IMR-90 (cell line): Measurements from ENCODE around the gene NOD2. TPM values are rescaled to one million over a fixed set of nuclear protein-coding genes. Genes with fewer than 3 reads are reported as not detected.

Experiments used
- ATAC-seq: fragments of 200-7000 bp; cut with Tn5 transposase; 2 replicates; pipeline ENCODE4 v1.9.1; 2020; ENCODE audit warnings: low read depth, mild to moderate bottlenecking, moderate library complexity
- BruUV-seq: library from RNA; stranded (reverse); fragments of 400-500 nt; replicated peaks from 2 replicates; lab custom pipeline; 2021; lab: Mats Ljungman, UMichigan
- CTCF ChIA-PET: fragments of 300-600 bp; formaldehyde crosslinking; extraction: SDS; loops from one replicate; lab custom pipeline; 2021; ENCODE audit warnings: antibody characterized with exemption; lab: Yijun Ruan, JAX
- POLR2A ChIA-PET: fragments of 300-600 bp; sonication (Branson Sonifier 250); formaldehyde crosslinking; loops from one replicate; lab custom pipeline; 2022; ENCODE audit warnings: antibody characterized with exemption; ENCODE audit not compliant: unreplicated experiment; lab: Charles Lee
- DNase-seq: peaks from one replicate; pipeline ENCODE4 v3.0.0; 2013
- H2AFZ ChIP-seq: replicated peaks from 2 replicates; pipeline ENCODE3; 2013; ENCODE audit warnings: low read length, mild to moderate bottlenecking; ENCODE audit not compliant: poor library complexity
- H2AK5ac ChIP-seq: 2 replicates; pipeline ENCODE4 v1.6.1; 2013; ENCODE audit warnings: low read depth, low read length, inconsistent platforms
- H2AK9ac ChIP-seq: replicated peaks from 2 replicates; pipeline ENCODE3; 2013; ENCODE audit warnings: mild to moderate bottlenecking, low read depth, low read length, moderate library complexity; ENCODE audit not compliant: poor library complexity
- H2BK120ac ChIP-seq: 2 replicates; pipeline ENCODE4 v1.6.1; 2013; ENCODE audit warnings: low read depth, low read length, inconsistent platforms
- H2BK15ac ChIP-seq: 3 replicates; pipeline ENCODE4 v1.6.1; 2013; ENCODE audit warnings: low read depth, low read length, inconsistent platforms
- H2BK20ac ChIP-seq: 2 replicates; pipeline ENCODE4 v1.6.1; 2013; ENCODE audit warnings: low read depth, mild to moderate bottlenecking, inconsistent platforms, low read length, moderate library complexity
- H2BK5ac ChIP-seq: 2 replicates; pipeline ENCODE4 v1.6.1; 2013; ENCODE audit warnings: mild to moderate bottlenecking, low read depth, low read length, inconsistent platforms; ENCODE audit not compliant: poor library complexity, severe bottlenecking
- H3K14ac ChIP-seq: replicated peaks from 2 replicates; pipeline ENCODE4 v1.6.1; 2013; ENCODE audit warnings: low read depth, low read length, inconsistent platforms
- H3K18ac ChIP-seq: 2 replicates; pipeline ENCODE4 v1.6.1; 2013; ENCODE audit warnings: low read depth, low read length, control low read depth
- H3K23ac ChIP-seq: 2 replicates; pipeline ENCODE4 v1.6.1; 2013; ENCODE audit warnings: low read depth, low read length, inconsistent platforms
- H3K27ac ChIP-seq: 2 replicates; pipeline ENCODE4 v1.5.1; 2013; ENCODE audit warnings: mild to moderate bottlenecking, control low read depth, low read length; ENCODE audit not compliant: insufficient read depth
- H3K27me3 ChIP-seq: 2 replicates; pipeline ENCODE4 v1.6.1; 2013; ENCODE audit warnings: low read length; ENCODE audit not compliant: control insufficient read depth, insufficient read depth
- H3K36me3 ChIP-seq: 2 replicates; pipeline ENCODE4 v1.6.1; 2013; ENCODE audit warnings: low read length, mixed read lengths; ENCODE audit not compliant: control insufficient read depth, insufficient read depth
- H3K4ac ChIP-seq: 2 replicates; pipeline ENCODE4 v1.6.1; 2013; ENCODE audit warnings: low read depth, low read length, inconsistent platforms
- H3K4me1 ChIP-seq: 2 replicates; pipeline ENCODE4 v1.6.1; 2013; ENCODE audit warnings: low read length, mixed read lengths; ENCODE audit not compliant: control insufficient read depth, insufficient read depth
- H3K4me2 ChIP-seq: 2 replicates; pipeline ENCODE4 v1.6.1; 2013; ENCODE audit warnings: low read depth, mild to moderate bottlenecking, control low read depth, low read length, moderate library complexity
- H3K4me3 ChIP-seq: 2 replicates; pipeline ENCODE4 v1.5.1; 2013; ENCODE audit warnings: low read depth, mild to moderate bottlenecking, control low read depth, low read length, moderate library complexity; ENCODE audit not compliant: insufficient read depth
- H3K56ac ChIP-seq: 2 replicates; pipeline ENCODE4 v1.6.1; 2013; ENCODE audit warnings: low read length, inconsistent platforms; ENCODE audit not compliant: insufficient read depth; ENCODE audit errors: extremely low read depth
- H3K79me1 ChIP-seq, 2 experiments: 2 replicates each; pipeline ENCODE4 v1.6.1; 2013; ENCODE audit warnings: low read length in 2 of 2, inconsistent platforms in 1 of 2, low read depth in 1 of 2
- H3K9ac ChIP-seq: 2 replicates; pipeline ENCODE4 v1.6.1; 2013; ENCODE audit warnings: low read depth, low read length, control low read depth
- H3K9me1 ChIP-seq: 2 replicates; pipeline ENCODE4 v1.6.1; 2013; ENCODE audit warnings: low read length, inconsistent platforms; ENCODE audit not compliant: insufficient read depth
- H3K9me3 ChIP-seq: 2 replicates; pipeline ENCODE4 v1.6.1; 2013; ENCODE audit warnings: low read length; ENCODE audit not compliant: control insufficient read depth, insufficient read depth
- H4K20me1 ChIP-seq: 2 replicates; pipeline ENCODE4 v1.6.1; 2013; ENCODE audit warnings: low read length, inconsistent platforms; ENCODE audit not compliant: insufficient read depth
- H4K5ac ChIP-seq: 2 replicates; pipeline ENCODE4 v1.6.1; 2013; ENCODE audit warnings: mild to moderate bottlenecking, low read depth, low read length, control low read depth
- H4K8ac ChIP-seq, 2 experiments: 2 replicates each; pipeline ENCODE4 v1.6.1; 2013; ENCODE audit warnings: low read depth in 2 of 2, low read length in 2 of 2, control low read depth in 1 of 2, inconsistent platforms in 1 of 2
- H4K91ac ChIP-seq: 2 replicates; pipeline ENCODE4 v1.6.1; 2013; ENCODE audit warnings: low read depth, low read length, inconsistent platforms; ENCODE audit not compliant: insufficient read depth
- CEBPB ChIP-seq: IDR thresholded peaks from 2 replicates; pipeline ENCODE4 v1.6.1; 2012; ENCODE audit warnings: low read depth, low read length, improper control_type of control experiment
- CHD1 ChIP-seq: IDR thresholded peaks from 2 replicates; pipeline ENCODE4 v1.6.1; 2012; ENCODE audit warnings: low read depth, low read length, improper control_type of control experiment
- FOS ChIP-seq: fragments of 150-350 bp; IDR thresholded peaks from 2 replicates; pipeline ENCODE4 v1.6.1; 2016; ENCODE audit warnings: low read depth, low read length
- MAFK ChIP-seq: IDR thresholded peaks from 2 replicates; pipeline ENCODE4 v1.6.1; 2012; ENCODE audit warnings: low read depth, low read length, improper control_type of control experiment
- MAZ ChIP-seq: IDR thresholded peaks from 2 replicates; pipeline ENCODE4 v1.6.1; 2012; ENCODE audit warnings: low read depth, mild to moderate bottlenecking, low read length, improper control_type of control experiment, moderate library complexity, borderline replicate concordance
- MXI1 ChIP-seq: IDR thresholded peaks from 2 replicates; pipeline ENCODE4 v1.6.1; 2012; ENCODE audit warnings: low read depth, mild to moderate bottlenecking, low read length, moderate library complexity, borderline replicate concordance
- POLR2A ChIP-seq: IDR thresholded peaks from 2 replicates; pipeline ENCODE4 v1.6.1; 2012; ENCODE audit warnings: mild to moderate bottlenecking, low read depth, low read length
- RAD21 ChIP-seq: IDR thresholded peaks from 2 replicates; pipeline ENCODE4 v1.6.1; 2012; ENCODE audit warnings: low read length, improper control_type of control experiment
- RFX5 ChIP-seq: IDR thresholded peaks from 2 replicates; pipeline ENCODE4 v1.8.0; 2012; ENCODE audit warnings: low read depth, mild to moderate bottlenecking, low read length, moderate library complexity
- WGBS, 2 experiments: methylation state at CpG; one replicate each; pipeline versions ENCODE4 v1.1.5 to v1.1.7; 2013; ENCODE audit warnings: missing lambda C conversion rate in 2 of 2; ENCODE audit not compliant: insufficient read length in 1 of 2; ENCODE audit errors: extremely low coverage in 2 of 2; 5-methylcytosine and 5-hydroxymethylcytosine counted together
- dilution Hi-C: fragments of 300-500 bp; cut with HindIII; formaldehyde crosslinking; loops from one replicate; pipeline ENCODE4 v1.14.3; 2018; ENCODE audit warnings: low sequenced_read_pairs; ENCODE audit not compliant: unreplicated experiment
- in situ Hi-C: fragments of 300-500 bp; cut with MboI; formaldehyde crosslinking; loops from 3 replicates; pipeline ENCODE4 v1.14.3; 2019; ENCODE audit warnings: low sequenced_read_pairs, inconsistent platforms, mixed read lengths
- intact Hi-C: fragments of 100-400 bp; cut with micrococcal nuclease; formaldehyde crosslinking; loops from 2 replicates; pipeline ENCODE4 v1.10.0; 2022
- polyA plus RNA-seq, 3 experiments: library from polyadenylated mRNA; depleted of rRNA; stranded (reverse); fragments of >200 nt; gene quantifications; 2 replicates each; pipeline ENCODE4 v1.2.3, GENCODE V29; 2012; ENCODE audit warnings: low replicate concordance in 1 of 3
- total RNA-seq: library from RNA; depleted of rRNA; stranded (reverse); fragments of >200 nt; gene quantifications from 2 replicates; pipeline ENCODE4 v1.2.3, GENCODE V29; 2012
- TF ChIP-seq, protein P1 (sequence below): fragments of 150-350 bp; IDR thresholded peaks from 2 replicates; pipeline ENCODE4 v1.6.1; 2017; ENCODE audit warnings: mild to moderate bottlenecking, antibody characterized with exemption, low read length, low read depth
- TF ChIP-seq, protein P2 (sequence below): fragments of 150-350 bp; IDR thresholded peaks from 2 replicates; pipeline ENCODE4 v1.6.1; 2016; ENCODE audit warnings: low read depth, mild to moderate bottlenecking, low read length, moderate library complexity, borderline replicate concordance
- TF ChIP-seq, protein P3 (sequence below): conservative IDR thresholded peaks from 2 replicates; pipeline ENCODE4 v1.5.1; 2012; ENCODE audit warnings: mild to moderate bottlenecking, low read depth, low read length, improper control_type of control experiment

The NOD2 gene
- total and polyA plus RNA-seq, 2 of the 4 experiments (the other 2 are of a cell fraction) = not detected

DNA sequence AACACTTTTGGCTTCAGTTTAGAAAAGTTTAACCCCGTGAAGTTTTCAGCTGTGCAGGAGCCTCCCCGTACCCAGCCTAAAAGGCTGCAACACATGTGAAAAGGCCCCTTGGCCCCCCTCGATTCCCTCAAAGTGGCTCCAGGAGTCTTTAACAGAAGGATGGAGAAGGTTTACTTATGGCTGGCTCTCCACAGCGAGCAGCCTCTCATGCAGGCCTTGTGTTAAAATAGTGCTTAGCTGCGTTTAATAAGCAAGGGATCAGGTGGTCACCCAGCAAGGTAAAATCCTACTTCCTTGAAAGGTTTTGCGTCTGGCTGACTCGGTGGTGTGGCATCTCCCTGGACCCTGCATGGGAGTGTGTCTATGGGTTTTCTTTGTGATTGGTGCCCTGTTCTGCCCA lies 40.1 kb downstream of the NOD2 start:
- DNase-seq (no peak), ATAC-seq (no peak)
- CTCF ChIA-PET = interaction anchor here (1.1 kb wide), 1 partner anchor 73 kb away, joined by 3 read pairs; no protein-coding TSS in a partner anchor
- Histone ChIP-seq H3K9ac (no peak overlapping the region), H3K79me1 (no peaks in the 10 kb centered on the region), H3K4me1 (no peaks in the 10 kb centered on the region), H2AK9ac (no peak overlapping the region), H4K5ac (no peak overlapping the region), H3K4ac (no peak overlapping the region), H3K18ac (no peak overlapping the region), H2BK15ac (no peak overlapping the region), H2AFZ (no peak overlapping the region), H3K14ac (no peak overlapping the region), H3K23ac (no peak overlapping the region), H3K4me2 (no peak overlapping the region), H3K36me3 (no peaks in the 10 kb centered on the region), H2BK5ac (no peak overlapping the region), H3K27ac (no peak overlapping the region), H3K9me3 (no peaks in the 10 kb centered on the region), H4K20me1 (no peaks in the 10 kb centered on the region), H3K56ac (no peak overlapping the region), H4K8ac (no peak overlapping the region), H3K9me1 (no peaks in the 10 kb centered on the region), H2BK120ac (no peak overlapping the region), H2AK5ac (no peak overlapping the region), H4K91ac (no peak overlapping the region), H2BK20ac (no peak overlapping the region), H3K27me3 (peaks cover 8% of the 10 kb centered on the region), H3K4me3 (no peak overlapping the region)
- WGBS, 2 experiments = 94% methylated on average over 3 of the region's 7 CpGs; no CpG with 5 or more reads in 1 of the 2 experiments
- no TSS peak for BruUV-seq
- in situ Hi-C loops = no loop called here
- POLR2A ChIA-PET = no interaction called here
- dilution Hi-C loops = no loop called here
- intact Hi-C loops = no loop called here
- TF ChIP-seq RAD21 = no peak
- TF ChIP-seq MAZ = no peak
- no peak for TF ChIP-seq CEBPB
- TF ChIP-seq MAFK = no peak
- no peak for TF ChIP-seq CHD1
- TF ChIP-seq, protein P1, sequence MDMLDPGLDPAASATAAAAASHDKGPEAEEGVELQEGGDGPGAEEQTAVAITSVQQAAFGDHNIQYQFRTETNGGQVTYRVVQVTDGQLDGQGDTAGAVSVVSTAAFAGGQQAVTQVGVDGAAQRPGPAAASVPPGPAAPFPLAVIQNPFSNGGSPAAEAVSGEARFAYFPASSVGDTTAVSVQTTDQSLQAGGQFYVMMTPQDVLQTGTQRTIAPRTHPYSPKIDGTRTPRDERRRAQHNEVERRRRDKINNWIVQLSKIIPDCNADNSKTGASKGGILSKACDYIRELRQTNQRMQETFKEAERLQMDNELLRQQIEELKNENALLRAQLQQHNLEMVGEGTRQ = no peak
- no peak for TF ChIP-seq RFX5
- TF ChIP-seq, protein P2, sequence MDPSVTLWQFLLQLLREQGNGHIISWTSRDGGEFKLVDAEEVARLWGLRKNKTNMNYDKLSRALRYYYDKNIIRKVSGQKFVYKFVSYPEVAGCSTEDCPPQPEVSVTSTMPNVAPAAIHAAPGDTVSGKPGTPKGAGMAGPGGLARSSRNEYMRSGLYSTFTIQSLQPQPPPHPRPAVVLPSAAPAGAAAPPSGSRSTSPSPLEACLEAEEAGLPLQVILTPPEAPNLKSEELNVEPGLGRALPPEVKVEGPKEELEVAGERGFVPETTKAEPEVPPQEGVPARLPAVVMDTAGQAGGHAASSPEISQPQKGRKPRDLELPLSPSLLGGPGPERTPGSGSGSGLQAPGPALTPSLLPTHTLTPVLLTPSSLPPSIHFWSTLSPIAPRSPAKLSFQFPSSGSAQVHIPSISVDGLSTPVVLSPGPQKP = no peak
- TF ChIP-seq FOS = no peak
- TF ChIP-seq, protein P3, sequence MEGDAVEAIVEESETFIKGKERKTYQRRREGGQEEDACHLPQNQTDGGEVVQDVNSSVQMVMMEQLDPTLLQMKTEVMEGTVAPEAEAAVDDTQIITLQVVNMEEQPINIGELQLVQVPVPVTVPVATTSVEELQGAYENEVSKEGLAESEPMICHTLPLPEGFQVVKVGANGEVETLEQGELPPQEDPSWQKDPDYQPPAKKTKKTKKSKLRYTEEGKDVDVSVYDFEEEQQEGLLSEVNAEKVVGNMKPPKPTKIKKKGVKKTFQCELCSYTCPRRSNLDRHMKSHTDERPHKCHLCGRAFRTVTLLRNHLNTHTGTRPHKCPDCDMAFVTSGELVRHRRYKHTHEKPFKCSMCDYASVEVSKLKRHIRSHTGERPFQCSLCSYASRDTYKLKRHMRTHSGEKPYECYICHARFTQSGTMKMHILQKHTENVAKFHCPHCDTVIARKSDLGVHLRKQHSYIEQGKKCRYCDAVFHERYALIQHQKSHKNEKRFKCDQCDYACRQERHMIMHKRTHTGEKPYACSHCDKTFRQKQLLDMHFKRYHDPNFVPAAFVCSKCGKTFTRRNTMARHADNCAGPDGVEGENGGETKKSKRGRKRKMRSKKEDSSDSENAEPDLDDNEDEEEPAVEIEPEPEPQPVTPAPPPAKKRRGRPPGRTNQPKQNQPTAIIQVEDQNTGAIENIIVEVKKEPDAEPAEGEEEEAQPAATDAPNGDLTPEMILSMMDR = no peak
- no peak for TF ChIP-seq MXI1
- no peak for TF ChIP-seq POLR2A
